NCI-H1105 treated with DMSO at 0.1 percent for 48 hours (cell line): Measurements from ENCODE around the gene PPBP.

Experiments
- DNase-seq: peaks from one replicate; lab custom pipeline; 2025; lab: John Stamatoyannopoulos, UW

Gene PPBP

GRCh38 chr4:73988061-73988460 is at the start of gene PPBP:
PPBP (minus strand) TSS chr4:73988190; CDS start chr4:73988103, 87 bp downstream.
- no peak for DNase-seq

GRCh38 chr4:74037076-74037955 is 49.3 kb upstream of the PPBP start:
- DNase-seq: no peak

GRCh38 chr4:74033739-74034138 is 45.7 kb upstream of the PPBP start:
- DNase-seq: no peak

- no peak for DNase-seq
These were observed 44.1 kb upstream of the PPBP start for GRCh38 chr4:74032064-74032463.

- DNase-seq: no peak
These were observed 43.6 kb upstream of the PPBP start for GRCh38 chr4:74031576-74031975.

GRCh38 chr4:74030285-74030684 is 42.3 kb upstream of the PPBP start:
- DNase-seq: no peak

GRCh38 chr4:74028504-74028903 is 40.5 kb upstream of the PPBP start:
- DNase-seq: no peak

- no peak for DNase-seq
These were observed 35.7 kb upstream of the PPBP start for GRCh38 chr4:74023709-74024108.

- no peak for DNase-seq
These were observed 33.6 kb upstream of the PPBP start for GRCh38 chr4:74021601-74022000.

- DNase-seq: no peak
These were observed 30.8 kb upstream of the PPBP start for GRCh38 chr4:74018771-74019170.

GRCh38 chr4:74018116-74018515 is 30.1 kb upstream of the PPBP start:
- no peak for DNase-seq

GRCh38 chr4:74016068-74016467 is 28.1 kb upstream of the PPBP start:
- no peak for DNase-seq

- no peak for DNase-seq
These were observed 27.3 kb upstream of the PPBP start for GRCh38 chr4:74015126-74015780.

GRCh38 chr4:74014332-74014731 is 26.3 kb upstream of the PPBP start:
- no peak for DNase-seq

- DNase-seq: no peak
These were observed 25.3 kb upstream of the PPBP start for GRCh38 chr4:74013264-74013663.

- DNase-seq: no peak
These were observed 24.1 kb upstream of the PPBP start for GRCh38 chr4:74012130-74012529.

GRCh38 chr4:74009307-74009706 is 21.3 kb upstream of the PPBP start:
- DNase-seq: no peak

GRCh38 chr4:74006009-74006476 is 18.1 kb upstream of the PPBP start:
- DNase-seq: no peak

- DNase-seq: no peak
These were observed 17.5 kb upstream of the PPBP start for GRCh38 chr4:74005528-74005927.

GRCh38 chr4:74004668-74005067 is 16.7 kb upstream of the PPBP start:
- no peak for DNase-seq

GRCh38 chr4:74000301-74000700 is 12.3 kb upstream of the PPBP start:
- DNase-seq: no peak

- DNase-seq: no peak
These were observed 10.3 kb upstream of the PPBP start, which contains the start of gene CXCL5 for GRCh38 chr4:73998040-73999011. CXCL5 (minus strand) TSS chr4:73998677; CDS start chr4:73998581, 96 bp downstream.
